T-helper 2 cell treated with Interferon-gamma antibody and Interleukin-4, amounts not matched to agents 100 ng/mL and 5 ng/mL, for 36 hours (primary cell): ENCODE results near the gene PPP5C. TPM values are rescaled to one million over a fixed set of nuclear protein-coding genes. Genes with fewer than 3 reads are reported as not detected.
"Not testable (repeated sequence)": the region's sequence is repeated elsewhere in the genome, so short reads cannot be mapped to it uniquely, and the experiment has no call there.

ENCODE experiments used
- intact Hi-C: fragments of 100-400 bp; cut with micrococcal nuclease; formaldehyde crosslinking; loops from one replicate; pipeline ENCODE4 v1.15.1; 2023
- total RNA-seq: library from RNA; stranded (reverse); gene quantifications from 2 replicates; pipeline ENCODE4 v1.2.3, GENCODE V29; 2022

Gene PPP5C
- total RNA-seq, 1 donor from 2014 or later = 109 TPM

DNA sequence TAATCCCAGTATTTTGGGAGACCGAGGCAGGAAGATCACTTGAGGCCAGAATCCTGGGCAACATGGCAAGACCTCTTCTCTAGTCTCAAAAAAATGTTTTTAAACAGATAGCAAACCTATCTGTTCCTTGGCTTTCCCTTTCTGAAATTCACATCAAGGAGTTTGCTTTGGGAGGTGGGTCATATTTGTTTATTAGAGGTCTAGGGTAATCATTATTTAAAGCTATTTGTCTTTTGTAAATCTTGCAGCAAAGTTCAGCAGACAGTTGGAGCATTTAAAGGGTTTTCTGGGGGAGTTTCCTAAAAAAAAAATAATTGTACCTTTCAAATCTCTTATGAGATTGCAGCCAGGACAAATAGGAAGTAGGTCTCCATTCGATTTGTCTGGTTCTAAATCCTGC is 17.5 kb downstream of the PPP5C start:
- intact Hi-C loops = no loop called here

DNA sequence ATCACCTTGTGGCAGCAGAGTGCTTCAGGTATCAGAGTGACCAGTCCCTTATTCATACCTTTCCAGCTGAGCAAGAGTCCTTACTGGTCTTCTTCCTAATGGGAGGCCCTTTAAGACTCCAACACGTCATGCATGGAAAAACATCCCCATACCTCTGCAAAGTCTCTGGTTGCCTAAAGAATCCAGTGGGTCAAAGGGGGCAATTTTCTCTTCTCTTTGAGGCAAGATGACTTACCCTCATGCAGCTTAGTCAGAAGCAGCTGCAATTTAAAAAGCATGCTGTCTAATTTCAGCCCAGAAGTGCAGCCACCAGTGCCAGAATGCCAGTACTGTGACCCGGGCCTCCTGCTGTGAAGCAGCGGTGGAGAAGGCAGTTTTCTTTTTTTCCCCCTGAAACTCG is 18.7 kb downstream of the PPP5C start:
- intact Hi-C loops = no loop called here

DNA sequence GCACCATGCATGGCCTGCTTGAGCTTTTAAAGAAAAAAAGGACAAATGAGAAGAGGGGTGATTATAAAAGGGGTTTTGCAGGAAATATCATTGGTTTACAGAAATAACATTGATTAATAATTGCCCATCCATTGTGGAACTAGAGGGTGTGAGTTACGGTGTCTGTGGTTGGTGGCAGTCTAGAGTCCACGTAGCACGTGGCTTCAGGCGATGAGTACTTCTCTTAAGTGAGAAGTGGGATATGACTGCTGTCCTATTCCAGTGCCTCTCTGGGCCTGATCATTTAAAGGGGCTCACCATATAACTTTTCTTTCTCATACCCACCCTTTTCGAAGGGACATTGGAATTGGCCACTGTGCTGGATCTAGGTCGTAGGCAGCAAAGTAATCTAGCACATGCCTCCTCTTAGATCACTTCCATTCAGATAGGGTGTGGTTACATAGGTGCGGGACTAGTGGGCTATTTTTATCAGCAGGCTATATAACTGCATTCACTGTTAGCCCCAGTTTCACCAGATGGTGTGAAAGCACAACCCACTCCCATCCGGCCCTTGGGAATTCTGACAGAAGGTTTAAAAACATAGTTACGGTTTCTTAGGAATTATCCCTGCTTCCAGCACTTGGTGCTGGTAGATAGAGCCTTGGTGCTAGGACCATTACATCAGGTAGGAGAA is 19.9 kb downstream of the PPP5C start:
- intact Hi-C loops = no loop called here

DNA sequence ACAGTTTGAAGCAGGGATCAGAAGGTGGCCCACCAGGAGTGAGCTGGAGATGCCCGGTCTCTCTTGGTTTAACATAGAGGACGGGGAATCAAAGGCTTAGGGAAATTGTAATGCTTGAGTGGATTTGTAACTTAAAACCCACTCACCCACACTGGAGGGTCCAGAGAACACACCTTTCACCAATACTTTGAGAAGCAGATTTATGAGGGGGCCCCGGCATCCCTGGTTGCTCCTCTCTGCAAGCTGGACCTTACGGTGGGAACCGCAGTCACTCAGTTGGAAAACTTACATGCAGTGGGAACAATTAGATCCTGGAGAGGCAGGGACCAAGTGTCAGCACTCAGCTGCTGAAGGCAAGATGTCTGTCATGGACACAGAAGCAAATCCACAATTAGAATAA is 20.5 kb downstream of the PPP5C start:
- intact Hi-C loops = no loop called here

DNA sequence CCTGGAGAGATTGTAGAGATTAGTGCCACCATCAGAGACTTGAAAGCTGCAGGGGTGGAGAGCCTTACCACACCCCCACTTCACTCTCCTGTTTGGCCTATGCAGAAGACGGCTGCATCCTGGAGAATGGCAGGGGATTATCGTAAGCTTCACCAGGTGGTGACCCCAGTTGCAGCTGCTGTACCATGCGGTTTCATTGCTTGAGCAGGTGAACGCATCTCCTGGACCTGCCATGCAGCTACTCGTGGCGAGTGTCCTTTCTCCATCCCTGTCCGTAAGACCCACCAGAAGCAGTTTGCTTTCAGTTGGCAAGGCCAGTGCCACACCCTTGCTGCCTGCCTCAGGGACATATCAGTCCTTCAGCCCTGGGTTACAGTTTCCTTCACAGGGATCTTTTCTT is 21.2 kb downstream of the PPP5C start:
- intact Hi-C loops = no loop called here

DNA sequence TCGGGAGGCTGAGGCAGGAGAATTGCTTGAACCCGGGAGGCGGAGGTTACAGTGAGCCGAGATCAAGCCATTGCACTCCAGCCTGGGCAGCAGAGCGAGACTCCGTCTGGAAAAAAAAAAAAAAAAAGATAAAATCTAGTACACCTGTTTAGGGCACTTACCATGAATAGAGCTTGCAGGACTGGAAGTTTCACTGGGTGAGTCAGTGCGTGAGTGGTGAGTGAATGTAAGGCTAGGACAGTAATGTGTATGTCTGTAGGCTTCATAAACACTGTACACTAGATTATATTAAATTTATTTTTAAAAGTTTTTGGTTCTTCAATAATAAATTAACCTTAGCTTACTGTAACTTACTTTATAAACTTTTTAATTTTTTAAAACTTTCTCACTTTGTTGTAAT is 22.9 kb downstream of the PPP5C start:
- intact Hi-C loops = no loop called here

DNA sequence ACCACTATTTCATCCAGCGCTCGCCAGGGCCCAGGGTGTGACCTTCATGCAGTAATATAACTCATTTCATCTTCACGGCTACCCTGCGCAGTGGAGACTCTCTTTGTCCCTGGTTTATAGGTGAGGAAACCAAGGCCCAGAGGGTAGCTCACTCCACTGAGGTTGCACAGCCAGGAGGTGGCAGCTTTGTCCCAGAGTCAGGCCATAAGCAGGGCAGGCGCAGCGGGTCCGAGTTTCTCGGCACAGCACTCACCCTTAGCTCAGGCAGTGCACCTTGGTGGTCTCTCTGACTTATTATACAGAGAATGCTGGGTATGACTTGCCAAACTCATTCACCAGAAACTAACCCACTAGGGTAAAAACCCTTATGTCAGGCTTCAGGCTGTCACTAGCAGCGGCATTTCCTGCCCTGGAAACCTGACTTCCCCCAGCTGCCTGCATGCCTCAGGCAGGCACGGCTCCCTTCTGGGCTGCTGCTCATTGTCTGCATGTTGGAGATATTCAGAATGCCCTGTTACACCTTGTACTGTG is 24.5 kb downstream of the PPP5C start:
- intact Hi-C loops = no loop called here

DNA sequence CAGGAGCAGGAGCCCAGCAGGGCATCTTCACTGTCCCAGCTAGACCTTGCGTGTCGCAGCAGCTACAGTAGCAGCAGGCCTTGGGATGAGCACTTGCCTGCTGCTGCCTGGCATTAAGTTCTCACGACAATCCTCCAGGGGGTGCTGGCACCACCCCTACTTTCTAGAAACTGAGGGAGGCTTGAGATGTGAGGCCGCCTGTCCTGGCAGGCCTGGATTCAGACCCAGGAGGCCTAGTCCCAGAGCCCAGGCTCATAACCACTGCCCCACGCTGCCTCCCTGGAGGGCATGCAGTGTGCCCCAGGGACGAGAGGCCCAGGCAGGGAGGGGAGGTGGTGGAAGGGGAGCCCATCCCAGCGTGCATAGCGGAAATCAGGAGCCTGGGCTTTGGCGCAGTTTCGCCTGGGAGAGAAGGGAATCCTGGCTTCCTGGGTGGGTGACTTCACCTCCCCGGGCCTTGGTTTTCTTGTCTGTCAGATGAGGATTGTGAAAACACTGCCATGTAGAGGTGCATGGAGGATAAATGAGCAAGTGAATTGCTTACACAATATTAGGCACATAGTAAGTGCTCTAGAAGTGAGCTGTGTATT is 26.1 kb downstream of the PPP5C start:
- intact Hi-C loops = no loop called here

DNA sequence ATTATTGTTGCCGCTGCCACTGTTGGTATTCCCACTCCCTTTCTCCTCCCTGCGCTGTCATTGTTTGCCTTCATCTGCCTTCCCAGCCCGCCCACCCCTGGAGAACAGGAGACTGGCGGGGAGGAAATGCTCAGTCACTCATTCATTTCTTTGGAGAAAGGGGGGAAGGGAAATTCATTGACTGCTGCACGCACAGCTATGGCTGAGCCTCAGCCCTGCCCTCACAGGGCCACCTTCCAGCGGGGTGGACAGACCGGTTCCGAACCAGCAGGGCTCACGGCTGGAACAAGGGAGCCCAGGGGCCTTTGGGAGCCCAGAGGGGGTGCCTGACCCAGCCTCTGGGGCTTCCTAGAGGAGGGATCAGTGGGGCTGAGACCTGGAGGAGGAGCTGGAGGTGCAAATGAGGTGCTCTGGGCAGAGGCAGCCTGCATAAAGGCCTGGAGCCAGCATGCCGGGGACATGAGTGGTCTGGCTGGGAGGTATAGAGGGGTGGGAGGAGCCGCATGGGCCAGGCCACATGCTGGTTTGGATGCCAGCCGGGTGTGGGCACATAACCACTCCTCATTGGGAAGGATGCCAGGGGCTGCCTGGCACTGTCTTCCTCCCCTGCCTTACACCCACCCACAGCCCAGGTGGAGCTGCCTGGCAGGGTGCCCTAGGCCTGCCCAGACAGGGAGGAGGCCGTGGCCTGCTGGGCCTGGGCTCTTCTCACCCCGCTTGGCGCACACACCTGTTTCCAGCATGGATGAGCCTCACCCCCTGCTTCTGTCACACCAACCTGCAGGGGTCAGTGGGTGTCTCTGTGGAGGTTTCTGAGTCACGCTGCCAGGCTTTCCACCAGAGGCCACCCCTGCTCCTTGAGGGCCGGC is 26.8 kb downstream of the PPP5C start:
- intact Hi-C loops = no loop called here

DNA sequence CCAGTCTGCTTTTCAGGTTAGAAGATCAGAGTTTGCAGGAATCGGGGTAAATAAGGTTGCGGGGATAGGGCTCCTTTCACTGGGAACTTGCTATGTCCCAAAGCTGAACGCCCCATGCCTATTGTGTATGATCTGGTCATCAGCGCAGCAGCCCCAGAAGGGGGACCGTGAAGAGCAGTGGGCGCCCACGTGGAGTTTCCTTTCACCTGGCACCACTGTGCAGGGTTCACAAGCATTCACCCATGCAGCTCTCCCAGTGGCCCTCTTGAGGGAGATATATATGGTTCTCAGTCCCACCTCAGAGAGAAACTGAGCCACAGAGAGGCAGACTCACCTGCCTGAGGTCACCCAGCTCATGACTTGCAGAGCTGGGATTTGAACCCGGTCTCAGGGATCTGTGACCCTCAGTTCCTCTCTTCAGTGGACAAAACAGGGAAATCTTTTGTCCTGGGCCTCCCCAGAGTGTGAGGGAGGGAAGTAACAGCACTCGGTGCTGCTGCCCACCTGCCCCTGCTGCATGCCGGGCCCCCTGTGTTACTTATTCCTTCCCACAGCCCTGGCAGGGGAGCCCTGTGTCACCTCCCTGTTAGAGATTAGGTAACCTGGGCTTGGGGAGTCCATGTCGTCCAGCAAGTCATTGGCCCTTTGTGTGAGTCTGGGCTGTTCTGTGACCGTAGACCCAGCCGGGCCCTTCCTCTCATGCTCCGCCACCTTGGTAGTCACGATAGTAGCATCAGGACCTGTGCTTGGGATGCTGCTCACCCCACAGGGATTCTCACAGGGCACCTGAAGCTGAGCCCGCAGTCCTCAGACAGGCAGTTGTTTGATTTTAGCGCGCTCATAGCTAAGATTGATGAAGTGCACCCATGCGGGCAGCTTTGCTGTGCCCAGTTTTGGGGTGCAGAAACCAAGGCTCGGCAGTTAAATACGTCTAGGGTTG is 27.9 kb downstream of the PPP5C start:
- intact Hi-C loops = no loop called here

DNA sequence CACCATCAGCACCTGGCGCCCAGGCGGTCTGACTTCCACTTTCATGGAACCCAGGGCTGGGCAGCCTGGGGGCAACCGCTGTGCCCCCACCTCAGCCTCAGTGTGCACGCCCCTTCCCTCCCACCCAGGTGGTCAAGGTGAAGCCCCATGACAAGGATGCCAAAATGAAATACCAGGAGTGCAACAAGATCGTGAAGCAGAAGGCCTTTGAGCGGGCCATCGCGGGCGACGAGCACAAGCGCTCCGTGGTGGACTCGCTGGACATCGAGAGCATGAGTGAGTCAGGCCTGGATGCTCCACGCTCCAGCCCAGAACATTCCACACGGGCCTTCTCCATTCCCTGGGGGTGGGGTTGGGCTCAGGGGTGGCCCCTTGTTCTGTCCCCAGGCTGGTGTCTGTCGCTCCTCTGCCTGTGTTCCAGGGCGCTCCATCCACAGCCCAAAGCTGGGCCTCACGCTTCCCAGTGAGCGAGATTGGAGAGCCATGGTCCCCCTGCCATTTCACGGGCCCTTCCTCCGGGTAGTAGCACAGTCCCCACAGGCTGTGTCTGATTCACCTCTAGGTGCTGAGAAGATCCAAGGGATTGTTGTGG is 28.7 kb downstream of the PPP5C start:
- intact Hi-C loops = not testable (repeated sequence)

DNA sequence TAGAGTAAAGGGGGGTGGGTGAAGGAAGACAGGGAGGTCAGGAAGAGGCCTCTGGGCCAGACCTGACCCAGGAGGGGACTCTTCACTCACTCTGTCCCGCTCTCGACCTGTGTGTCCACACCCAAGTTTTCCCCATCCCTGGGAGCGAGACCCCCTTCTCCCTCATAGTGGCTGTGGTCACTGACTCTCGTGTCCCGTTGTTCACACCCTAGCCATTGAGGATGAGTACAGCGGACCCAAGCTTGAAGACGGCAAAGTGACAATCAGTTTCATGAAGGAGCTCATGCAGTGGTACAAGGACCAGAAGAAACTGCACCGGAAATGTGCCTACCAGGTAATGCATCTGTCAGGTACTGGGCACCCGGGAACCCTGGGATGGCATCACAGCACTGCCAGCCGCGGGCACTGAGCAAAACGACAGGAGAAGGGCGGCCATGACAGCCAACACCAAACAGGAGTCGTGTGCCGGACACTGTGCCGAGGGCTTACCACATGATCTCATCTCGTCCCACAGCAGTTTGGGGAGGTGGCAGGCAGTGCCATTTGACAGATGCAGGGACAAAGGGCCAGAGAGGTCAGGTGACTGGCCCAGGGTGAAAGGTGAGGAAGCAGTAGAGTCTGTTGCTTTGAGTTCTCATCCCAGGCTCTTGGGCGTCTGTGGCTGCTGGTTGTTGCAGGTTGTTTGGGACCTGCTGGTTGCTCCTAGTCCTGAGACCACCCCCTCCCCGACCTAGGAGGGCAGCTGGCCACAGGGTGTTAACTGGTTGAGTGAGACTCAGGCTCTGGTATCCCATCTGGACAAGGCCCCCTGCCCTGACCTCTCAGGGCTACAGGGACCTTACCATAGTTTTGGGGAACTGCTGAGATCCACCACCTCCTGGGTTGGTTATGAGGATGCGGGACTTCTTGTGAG is 29.6 kb downstream of the PPP5C start:
- intact Hi-C loops = no loop called here

DNA sequence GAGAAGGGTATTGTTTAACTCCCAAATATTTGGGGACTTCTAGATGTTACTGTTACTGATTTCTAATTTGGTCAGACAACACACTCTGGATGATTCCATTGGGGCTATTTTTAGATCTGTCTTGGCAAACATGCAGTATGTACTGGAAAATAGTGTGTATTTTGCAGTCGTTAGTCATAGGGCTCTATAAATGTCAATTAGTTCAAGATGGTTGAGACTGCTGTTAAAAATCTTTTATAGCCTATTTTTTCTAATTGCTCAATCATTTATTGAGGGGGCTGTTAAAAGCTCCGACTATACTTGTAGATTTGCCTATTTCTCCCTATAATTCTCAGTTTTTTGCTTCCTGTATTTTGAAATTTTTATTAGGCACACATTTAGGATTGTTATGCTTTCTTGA is 31.4 kb downstream of the PPP5C start:
- intact Hi-C loops = no loop called here

DNA sequence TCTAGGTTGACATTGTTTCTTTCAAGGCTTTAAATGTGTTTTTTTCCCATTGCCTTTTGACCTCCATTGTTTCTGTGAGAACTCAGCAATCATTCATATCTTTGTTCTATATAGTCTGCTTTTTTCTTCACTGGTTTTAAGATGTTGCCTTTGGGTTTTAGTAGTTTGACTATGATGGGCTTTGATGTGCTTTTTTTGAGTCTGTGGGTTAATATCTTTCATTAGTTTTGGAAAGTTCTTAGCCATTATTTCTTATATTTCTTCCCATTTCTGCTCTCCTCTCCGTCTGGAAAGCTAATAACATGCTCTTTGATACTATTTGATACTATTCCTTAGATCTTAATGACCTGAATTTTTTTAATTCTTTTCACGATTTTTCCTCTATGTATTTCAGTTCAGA is 33.8 kb downstream of the PPP5C start:
- intact Hi-C loops = no loop called here

DNA sequence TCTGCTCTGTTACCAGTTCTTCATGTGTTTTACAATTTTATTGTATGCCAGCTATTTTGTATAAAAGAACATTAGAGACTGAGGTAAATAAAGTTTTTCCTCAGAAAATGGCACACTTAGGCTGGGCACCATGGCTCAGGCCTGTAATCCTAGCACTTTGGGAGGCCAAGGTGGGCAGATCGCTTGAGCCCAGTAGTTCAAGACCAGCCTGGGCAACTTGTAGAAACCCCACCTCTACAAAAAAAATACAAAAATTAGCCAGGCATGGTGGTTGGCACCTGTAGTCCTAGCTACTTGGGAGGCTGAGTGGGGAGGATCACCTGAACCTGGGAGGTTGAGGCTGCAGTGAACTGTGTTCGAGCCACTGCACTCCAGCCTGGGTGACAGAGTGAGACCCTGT is 34.5 kb downstream of the PPP5C start:
- intact Hi-C loops = no loop called here

DNA sequence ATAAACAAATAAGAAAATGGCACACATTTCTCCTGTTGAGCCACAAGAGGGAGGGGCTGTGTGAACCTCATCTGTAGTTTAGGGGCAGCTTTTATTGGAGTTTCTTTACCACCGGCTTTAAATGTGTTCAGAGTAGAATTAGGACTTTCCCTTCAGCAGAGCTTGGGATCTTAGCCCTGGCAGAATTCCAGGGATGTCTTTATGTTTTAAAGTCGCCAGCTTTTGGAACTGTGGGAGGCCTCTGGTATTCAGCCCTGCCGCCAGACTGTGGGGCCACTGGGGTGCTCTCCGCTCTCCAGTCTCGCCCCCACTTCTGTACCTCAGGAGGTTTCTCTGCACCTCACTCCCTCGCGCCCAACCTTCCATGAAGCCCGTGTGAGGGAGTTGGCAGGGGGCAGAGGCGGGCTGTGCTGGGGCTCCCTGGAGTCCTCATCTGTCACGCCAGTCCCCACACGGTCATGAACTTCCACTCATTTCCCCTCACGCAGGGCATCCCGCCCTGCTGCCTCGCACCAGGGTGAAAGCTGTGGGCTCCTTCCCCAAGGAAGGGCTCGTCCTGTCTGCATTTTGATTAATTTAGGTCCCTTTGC is 35.0 kb downstream of the PPP5C start:
- intact Hi-C loops = no loop called here

DNA sequence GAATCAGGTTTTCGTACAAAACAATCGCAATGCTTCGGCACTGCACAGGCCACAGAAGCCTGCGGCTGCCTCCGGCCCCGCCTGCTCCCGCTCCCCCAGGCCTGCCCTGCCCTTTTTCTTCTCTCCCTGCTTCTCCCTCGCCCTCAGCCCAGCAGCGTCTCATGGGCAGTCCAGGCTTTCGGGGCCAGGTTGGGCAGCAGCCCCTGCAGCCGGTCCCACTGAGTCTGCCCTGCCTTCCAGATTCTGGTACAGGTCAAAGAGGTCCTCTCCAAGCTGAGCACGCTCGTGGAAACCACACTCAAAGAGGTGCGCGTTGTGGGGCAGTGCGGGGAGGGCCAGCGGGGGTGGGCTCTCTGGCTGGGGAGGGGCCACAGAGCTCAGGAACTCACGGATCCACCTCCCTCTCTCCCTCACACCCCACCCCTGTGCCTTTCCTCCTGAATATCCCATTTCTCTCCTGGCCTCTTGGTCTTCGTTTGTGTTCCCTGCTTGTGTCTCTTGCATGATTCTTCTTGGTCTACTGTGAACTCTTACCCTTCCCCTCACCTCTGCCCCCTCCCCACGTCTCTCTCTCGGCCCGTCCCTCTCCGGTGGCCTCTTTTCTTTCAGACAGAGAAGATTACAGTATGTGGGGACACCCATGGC is 36.4 kb downstream of the PPP5C start:
- intact Hi-C loops = no loop called here

DNA sequence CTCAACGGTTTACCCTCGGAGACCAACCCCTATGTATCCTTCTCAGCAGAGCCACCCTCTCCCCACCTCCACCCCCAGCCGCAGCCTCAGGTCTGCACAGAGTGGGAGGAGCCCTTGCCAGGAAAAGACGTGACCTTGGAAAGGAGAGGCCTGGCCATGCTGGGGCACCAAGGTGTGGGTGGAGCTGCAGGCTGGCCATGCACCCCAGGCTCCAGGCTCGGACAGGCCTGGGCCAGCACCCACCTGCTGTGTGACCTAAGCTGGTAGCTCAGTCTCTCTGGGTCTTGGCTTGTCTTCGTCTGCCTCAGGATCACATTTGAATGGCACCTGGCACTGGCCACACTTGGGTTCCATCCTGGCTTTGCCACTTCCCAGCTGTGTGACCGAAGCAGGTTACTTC is 37.0 kb downstream of the PPP5C start:
- intact Hi-C loops = no loop called here

DNA sequence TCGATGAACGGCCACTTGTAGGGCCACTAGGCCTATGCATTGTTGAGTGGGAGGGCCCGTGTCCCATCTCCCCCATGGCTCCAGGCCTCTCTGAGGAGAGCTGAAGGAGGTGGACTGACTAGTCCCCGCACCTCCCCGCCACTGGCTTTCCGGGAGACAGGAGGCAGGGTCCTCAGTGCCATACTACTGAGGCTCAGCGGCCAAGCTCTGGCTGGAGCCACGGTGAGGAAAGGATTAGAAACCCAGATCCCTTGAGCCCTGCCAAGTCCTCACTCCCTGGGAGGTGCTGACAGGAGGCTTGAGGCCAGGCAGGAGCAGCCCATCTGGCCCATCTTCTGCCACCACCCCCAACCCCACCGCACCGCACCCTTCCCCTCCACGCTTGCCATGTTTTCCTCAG is 37.5 kb downstream of the PPP5C start:
- intact Hi-C loops = no loop called here
